CD4-positive, alpha-beta T cell treated with Interleukin-17A for 4 hours (primary cell): ENCODE measurements around the gene GLDC.

Experiments
- DNase-seq: peaks from one replicate; pipeline ENCODE4 v3.0.0-alpha.2; 2020; ENCODE audit warnings: mixed read lengths

GLDC gene

GRCh38 chr9:6490863-6491262, 154.7 kb downstream of the GLDC start:
- no peak for DNase-seq

DNA sequence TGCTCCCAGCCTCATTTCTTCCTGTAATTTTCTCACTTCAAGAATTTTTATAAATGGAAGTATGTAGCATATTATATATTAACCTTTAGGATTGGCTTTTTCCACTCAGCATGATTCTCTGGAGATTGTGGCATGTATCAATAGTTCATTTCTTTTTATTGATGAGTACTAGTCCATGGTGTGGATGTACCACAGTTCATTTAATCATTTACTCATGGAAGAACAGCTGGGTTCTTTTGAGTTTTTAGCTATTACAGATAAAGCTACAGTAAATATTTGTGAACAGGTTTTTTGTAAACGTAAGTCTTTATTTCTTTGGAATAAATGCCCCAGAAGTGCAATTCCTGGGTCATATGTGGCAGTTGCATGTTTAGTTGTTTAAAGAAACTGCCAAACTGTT, 156.4 kb downstream of the GLDC start:
- DNase-seq = no peak

DNA sequence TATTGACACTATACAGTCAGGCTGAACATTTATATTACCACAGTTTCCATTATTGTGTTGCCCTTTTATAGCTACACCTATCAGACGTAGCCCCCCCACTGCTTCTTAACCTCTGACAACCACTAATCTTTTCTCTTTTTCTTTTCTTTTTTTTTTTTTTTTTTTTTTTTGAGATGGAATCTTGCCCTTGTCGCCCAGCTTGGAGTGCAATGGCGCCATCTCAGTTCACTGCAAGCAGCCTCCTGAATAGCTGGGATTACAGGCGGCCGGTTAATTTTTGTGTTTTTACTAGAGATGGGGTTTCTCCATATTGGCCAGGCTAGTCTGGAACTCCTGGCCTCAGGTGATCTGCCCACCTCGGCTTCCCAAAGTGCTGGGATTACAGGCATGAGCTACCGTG, 157.1 kb downstream of the GLDC start:
- no peak for DNase-seq

DNA sequence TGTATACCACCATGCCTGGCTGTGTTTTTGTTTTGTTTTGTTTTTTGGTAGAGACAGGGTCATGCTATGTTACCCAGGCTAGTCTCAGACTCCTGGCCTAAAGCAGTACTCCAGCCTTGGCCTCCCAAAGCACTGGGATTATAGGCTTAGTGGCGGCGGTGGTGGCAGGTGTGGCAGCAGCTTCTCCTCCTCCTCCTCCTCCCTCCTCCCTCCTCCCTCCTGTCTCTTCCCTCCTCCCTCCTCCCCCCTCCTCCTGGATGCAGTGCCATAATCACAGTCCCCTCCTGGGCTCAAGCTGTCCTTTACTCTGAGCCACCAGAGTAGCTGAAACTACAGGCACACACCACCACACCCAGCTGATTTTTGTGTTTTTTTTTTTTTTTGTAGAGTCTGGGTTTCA, 161.3 kb downstream of the GLDC start:
- no peak for DNase-seq
